SJCRH30 (cell line): ENCODE data around the gene CDKN2B. TPM values are rescaled to one million over a fixed set of nuclear protein-coding genes. Genes with fewer than 3 reads are reported as not detected.

Experiments
- DNase-seq, 2 experiments: peaks; one replicate each; pipeline ENCODE4 v3.0.0-alpha.2; 2015 to 2020
- H3K27ac ChIP-seq: fragments of 250-450 bp; sonication (Bioruptor Pico); 2 replicates; pipeline ENCODE4 v1.5.1; 2020; ENCODE audit warnings: mild to moderate bottlenecking, moderate library complexity
- H3K27me3 ChIP-seq: fragments of 250-450 bp; sonication (Bioruptor Pico); 2 replicates; pipeline ENCODE4 v1.5.1; 2020; ENCODE audit warnings: mild to moderate bottlenecking, moderate library complexity
- H3K36me3 ChIP-seq: fragments of 250-450 bp; sonication (Bioruptor Pico); 2 replicates; pipeline ENCODE4 v1.5.1; 2020; ENCODE audit warnings: mild to moderate bottlenecking, moderate library complexity
- H3K4me1 ChIP-seq: fragments of 250-450 bp; sonication (Bioruptor Pico); 2 replicates; pipeline ENCODE4 v1.5.1; 2020; ENCODE audit warnings: mild to moderate bottlenecking, moderate library complexity
- H3K4me3 ChIP-seq: fragments of 250-450 bp; sonication (Bioruptor Pico); 2 replicates; pipeline ENCODE4 v1.5.1; 2020; ENCODE audit warnings: mild to moderate bottlenecking, moderate library complexity
- H3K9me3 ChIP-seq: fragments of 250-450 bp; sonication (Bioruptor Pico); replicated peaks from 2 replicates; pipeline ENCODE4 v1.5.1; 2020; ENCODE audit warnings: mild to moderate bottlenecking, moderate library complexity
- total RNA-seq: library from RNA; depleted of rRNA; stranded (reverse); fragments of >200 nt; shearing (Covaris generic); gene quantifications from 2 replicates; pipeline ENCODE4 v1.2.3, GENCODE V29; 2014

Gene CDKN2B
- total RNA-seq, 1 experiment from 2014 or later, result 1.3 TPM

GRCh38 chr9:22022396-22022795 lies 13.3 kb upstream of the CDKN2B start:
- no peaks in the 10 kb centered on the region for H3K27me3 ChIP-seq
- no peak for DNase-seq
- no peak overlapping the region for H3K27ac ChIP-seq
- H3K4me1 ChIP-seq, result no peaks in the 10 kb centered on the region
- H3K36me3 ChIP-seq, result 0 out of 2 replicates have a peak, but pooled peaks cover 2% of the 10 kb centered on the region
- peaks cover 5% of the 10 kb centered on the region for H3K9me3 ChIP-seq
- no peak overlapping the region for H3K4me3 ChIP-seq

GRCh38 chr9:22010866-22011625 lies 1.9 kb upstream of the CDKN2B start:
- Histone ChIP-seq H3K27me3 (no peaks in the 10 kb centered on the region), H3K9me3 (no peaks in the 10 kb centered on the region; the same call in 1 of the 2 replicates), H3K36me3 (peaks cover 2% of the 10 kb centered on the region; the same call in 1 of the 2 replicates), H3K4me1 (peaks cover 2% of the 10 kb centered on the region; the same call in 1 of the 2 replicates), H3K27ac (no peak overlapping the region), H3K4me3 (no peak overlapping the region)
- DNase-seq, result peak; percentile 49 to 59

GRCh38 chr9:22009506-22009867 lies 382 bp upstream of the CDKN2B start:
- Histone ChIP-seq H3K4me3 (peak overlapping the region; percentile 60), H3K36me3 (peaks cover 2% of the 10 kb centered on the region; the same call in 1 of the 2 replicates), H3K4me1 (peaks cover 2% of the 10 kb centered on the region; the same call in 1 of the 2 replicates), H3K27ac (no peak overlapping the region), H3K9me3 (no peaks in the 10 kb centered on the region), H3K27me3 (no peaks in the 10 kb centered on the region)
- DNase-seq, result no peak

- Histone ChIP-seq H3K4me3 (peak overlapping the region; percentile 60), H3K9me3 (no peaks in the 10 kb centered on the region), H3K4me1 (peaks cover 2% of the 10 kb centered on the region; the same call in 1 of the 2 replicates), H3K27me3 (no peaks in the 10 kb centered on the region), H3K27ac (no peak overlapping the region), H3K36me3 (peaks cover 2% of the 10 kb centered on the region; the same call in 1 of the 2 replicates)
- DNase-seq, result no peak
Measured at GRCh38 chr9:22008384-22008716, 755 bp downstream of the CDKN2B start.

- Histone ChIP-seq H3K27ac (no peak overlapping the region), H3K36me3 (no peaks in the 10 kb centered on the region; the same call in 1 of the 2 replicates)
Measured at GRCh38 chr9:22005702-22006606, 3.2 kb downstream of the CDKN2B start.

GRCh38 chr9:22005021-22005701 lies 3.9 kb downstream of the CDKN2B start:
- H3K4me3 ChIP-seq, result no peak overlapping the region
- H3K4me1 ChIP-seq, result peaks cover 2% of the 10 kb centered on the region; the same call in 1 of the 2 replicates
- H3K36me3 ChIP-seq, result no peaks in the 10 kb centered on the region; the same call in 1 of the 2 replicates
- no peak for DNase-seq
- H3K27ac ChIP-seq, result no peak overlapping the region
- no peaks in the 10 kb centered on the region for H3K27me3 ChIP-seq
- H3K9me3 ChIP-seq, result no peaks in the 10 kb centered on the region

More at GRCh38 chr9:22005702-22006606, 3.2 kb downstream of the CDKN2B start:
- DNase-seq, result no peak
- no peaks in the 10 kb centered on the region for H3K27me3 ChIP-seq
- no peaks in the 10 kb centered on the region for H3K9me3 ChIP-seq
- H3K4me1 ChIP-seq, result peaks cover 2% of the 10 kb centered on the region; the same call in 1 of the 2 replicates
- H3K4me3 ChIP-seq, result no peak overlapping the region

GRCh38 chr9:22002038-22002437 lies 7.1 kb downstream of the CDKN2B start:
- Histone ChIP-seq H3K27me3 (no peaks in the 10 kb centered on the region), H3K36me3 (no peaks in the 10 kb centered on the region; the same call in 1 of the 2 replicates), H3K27ac (no peak overlapping the region), H3K4me1 (peaks cover 7% of the 10 kb centered on the region; the same call in 1 of the 2 replicates), H3K4me3 (no peak overlapping the region), H3K9me3 (no peaks in the 10 kb centered on the region)
- no peak for DNase-seq

GRCh38 chr9:21998026-21998425 lies 11.1 kb downstream of the CDKN2B start:
- no peak for DNase-seq
- no peaks in the 10 kb centered on the region for H3K9me3 ChIP-seq

GRCh38 chr9:21997480-21997879 lies 11.6 kb downstream of the CDKN2B start:
- Histone ChIP-seq H3K9me3 (no peaks in the 10 kb centered on the region), H3K36me3 (no peaks in the 10 kb centered on the region; the same call in 1 of the 2 replicates), H3K27me3 (no peaks in the 10 kb centered on the region), H3K4me3 (no peak overlapping the region), H3K27ac (no peak overlapping the region), H3K4me1 (peaks cover 10% of the 10 kb centered on the region; the same call in 1 of the 2 replicates)
- no peak for DNase-seq

More at GRCh38 chr9:21998026-21998425, 11.1 kb downstream of the CDKN2B start:
- H3K27me3 ChIP-seq, result no peaks in the 10 kb centered on the region
- H3K36me3 ChIP-seq, result no peaks in the 10 kb centered on the region; the same call in 1 of the 2 replicates
- peaks cover 10% of the 10 kb centered on the region; the same call in 1 of the 2 replicates for H3K4me1 ChIP-seq
- H3K4me3 ChIP-seq, result no peak overlapping the region
- no peak overlapping the region for H3K27ac ChIP-seq

- no peaks in the 10 kb centered on the region; the same call in 1 of the 2 replicates for H3K36me3 ChIP-seq
- peaks cover 10% of the 10 kb centered on the region; the same call in 1 of the 2 replicates for H3K4me1 ChIP-seq
- H3K27me3 ChIP-seq, result no peaks in the 10 kb centered on the region
- DNase-seq, result no peak
- no peak overlapping the region for H3K27ac ChIP-seq
- H3K9me3 ChIP-seq, result no peaks in the 10 kb centered on the region
- peak overlapping the region; percentile 96 for H3K4me3 ChIP-seq
Measured at GRCh38 chr9:21996858-21997257, 12.2 kb downstream of the CDKN2B start.

GRCh38 chr9:21996438-21996837 lies 12.7 kb downstream of the CDKN2B start:
- Histone ChIP-seq H3K36me3 (no peaks in the 10 kb centered on the region; the same call in 1 of the 2 replicates), H3K27me3 (no peaks in the 10 kb centered on the region), H3K4me3 (peak overlapping the region; percentile 96), H3K9me3 (no peaks in the 10 kb centered on the region), H3K4me1 (peaks cover 10% of the 10 kb centered on the region; the same call in 1 of the 2 replicates), H3K27ac (peak overlapping the region; percentile 95)
- DNase-seq, result peak; percentile 52 to 65

GRCh38 chr9:21995666-21996398 lies 13.3 kb downstream of the CDKN2B start:
- H3K27me3 ChIP-seq, result no peaks in the 10 kb centered on the region
- H3K36me3 ChIP-seq, result no peaks in the 10 kb centered on the region
- peak overlapping the region; percentile 95 for H3K27ac ChIP-seq
- H3K4me1 ChIP-seq, result peaks cover 10% of the 10 kb centered on the region; the same call in 1 of the 2 replicates
- H3K9me3 ChIP-seq, result no peaks in the 10 kb centered on the region
- peak; percentile 53 to 62 for DNase-seq
- H3K4me3 ChIP-seq, result peak overlapping the region; percentile 96

GRCh38 chr9:21995006-21995665 lies 14.0 kb downstream of the CDKN2B start:
- peak; percentile 81 for DNase-seq
- no peaks in the 10 kb centered on the region for H3K9me3 ChIP-seq
- H3K36me3 ChIP-seq, result peaks cover 5% of the 10 kb centered on the region; the same call in 1 of the 2 replicates
- H3K27ac ChIP-seq, result peak overlapping the region; percentile 95
- H3K27me3 ChIP-seq, result no peaks in the 10 kb centered on the region
- H3K4me3 ChIP-seq, result peak overlapping the region; percentile 96
- H3K4me1 ChIP-seq, result peaks cover 10% of the 10 kb centered on the region; the same call in 1 of the 2 replicates
